Mucosa of rectum (tissue), 2 donors: ENCODE results near the gene KHK.
A peak's percentile ranks its signal among the peaks of the same experiment; 100 is the strongest.

Source experiments
- H3K27ac ChIP-seq, 2 donors: one replicate each; pipeline ENCODE4 v1.7.0; 2013; ENCODE audit warnings: inconsistent platforms in 2 of 2, low read depth in 2 of 2, low read length in 2 of 2
- H3K27me3 ChIP-seq, 2 donors: one replicate each; pipeline ENCODE4 v1.7.0; 2013; ENCODE audit warnings: low read length in 2 of 2; ENCODE audit not compliant: control insufficient read depth in 2 of 2, insufficient read depth in 2 of 2
- H3K36me3 ChIP-seq, 2 donors: one replicate each; pipeline ENCODE4 v1.7.0; 2013; ENCODE audit warnings: low read length in 2 of 2; ENCODE audit not compliant: control insufficient read depth in 2 of 2, insufficient read depth in 2 of 2
- H3K4me1 ChIP-seq, 2 donors: one replicate each; pipeline ENCODE4 v1.7.0; 2013; ENCODE audit warnings: low read length in 2 of 2, mild to moderate bottlenecking in 1 of 2; ENCODE audit not compliant: control insufficient read depth in 2 of 2, insufficient read depth in 2 of 2
- H3K4me3 ChIP-seq, 2 donors: one replicate each; pipeline ENCODE4 v1.7.0; 2013; ENCODE audit warnings: low read length in 2 of 2
- H3K9ac ChIP-seq, 2 donors: one replicate each; pipeline ENCODE4 v1.7.0; 2013; ENCODE audit warnings: low read length in 2 of 2, low read depth in 1 of 2, mild to moderate bottlenecking in 1 of 2
- H3K9me3 ChIP-seq, 2 donors: one replicate each; pipeline ENCODE4 v1.7.0; 2013; ENCODE audit warnings: low read length in 2 of 2; ENCODE audit not compliant: control insufficient read depth in 2 of 2
- donor health status: healthy.
- donor health status: Normal muscosa, but diverticular disease.

KHK gene

GRCh38 chr2:27049422-27050280, 36.9 kb upstream of the KHK start:
- H3K9ac ChIP-seq, result peak overlapping the region; percentile 54 to 73
- no peaks in the 10 kb centered on the region for H3K27me3 ChIP-seq
- H3K4me3 ChIP-seq, result peak overlapping the region; percentile 78 to 87
- H3K4me1 ChIP-seq, result peaks cover 11 to 19% of the 10 kb centered on the region in 2 donors
- H3K27ac ChIP-seq, result peak overlapping the region; percentile 82 to 95
- H3K9me3 ChIP-seq, result no peaks in the 10 kb centered on the region
- H3K36me3 ChIP-seq, result peaks cover 7 to 8% of the 10 kb centered on the region in 2 donors

DNA sequence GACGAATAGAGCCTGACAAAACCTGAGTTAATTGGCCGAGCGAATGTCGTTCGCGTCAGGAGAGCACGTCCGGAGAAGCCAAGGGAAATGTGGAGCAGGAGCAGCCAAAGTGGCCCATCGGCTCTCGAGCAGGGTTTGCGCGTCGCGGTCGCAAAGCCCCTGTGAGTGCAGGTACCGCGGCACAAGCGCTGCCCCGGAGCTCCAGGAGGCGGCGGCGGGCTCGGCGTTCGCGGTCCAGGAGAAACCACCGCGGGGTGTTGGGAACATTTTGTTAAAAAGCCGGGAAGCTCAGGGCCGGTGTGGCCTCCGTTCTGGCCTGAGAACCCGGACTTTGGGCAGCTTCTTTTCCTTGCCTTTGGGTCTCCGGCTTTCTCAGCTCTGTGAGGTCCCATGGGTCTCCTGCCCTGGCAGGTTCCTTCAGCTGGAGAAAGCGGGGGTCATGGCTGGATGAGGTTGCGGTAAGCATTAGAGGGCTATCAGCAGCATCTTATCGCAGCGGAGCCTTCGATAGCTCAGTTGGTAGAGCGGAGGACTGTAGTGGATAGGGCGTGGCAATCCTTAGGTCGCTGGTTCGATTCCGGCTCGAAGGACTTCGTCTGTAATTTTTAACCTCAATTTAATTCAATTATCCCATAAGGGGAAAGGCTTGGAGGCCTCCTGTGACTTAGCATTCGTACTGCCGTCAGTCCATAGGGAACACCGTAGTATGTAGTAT, 36.1 kb upstream of the KHK start:
- peak overlapping the region; percentile 54 to 73 for H3K9ac ChIP-seq
- peak overlapping the region; percentile 82 to 95 for H3K27ac ChIP-seq
- H3K4me3 ChIP-seq, result peak overlapping the region; percentile 78 to 87
- H3K36me3 ChIP-seq, result peaks cover 14% of the 10 kb centered on the region in 2 donors
- H3K9me3 ChIP-seq, result no peaks in the 10 kb centered on the region
- no peaks in the 10 kb centered on the region for H3K27me3 ChIP-seq
- peaks cover 11 to 19% of the 10 kb centered on the region in 2 donors for H3K4me1 ChIP-seq

DNA sequence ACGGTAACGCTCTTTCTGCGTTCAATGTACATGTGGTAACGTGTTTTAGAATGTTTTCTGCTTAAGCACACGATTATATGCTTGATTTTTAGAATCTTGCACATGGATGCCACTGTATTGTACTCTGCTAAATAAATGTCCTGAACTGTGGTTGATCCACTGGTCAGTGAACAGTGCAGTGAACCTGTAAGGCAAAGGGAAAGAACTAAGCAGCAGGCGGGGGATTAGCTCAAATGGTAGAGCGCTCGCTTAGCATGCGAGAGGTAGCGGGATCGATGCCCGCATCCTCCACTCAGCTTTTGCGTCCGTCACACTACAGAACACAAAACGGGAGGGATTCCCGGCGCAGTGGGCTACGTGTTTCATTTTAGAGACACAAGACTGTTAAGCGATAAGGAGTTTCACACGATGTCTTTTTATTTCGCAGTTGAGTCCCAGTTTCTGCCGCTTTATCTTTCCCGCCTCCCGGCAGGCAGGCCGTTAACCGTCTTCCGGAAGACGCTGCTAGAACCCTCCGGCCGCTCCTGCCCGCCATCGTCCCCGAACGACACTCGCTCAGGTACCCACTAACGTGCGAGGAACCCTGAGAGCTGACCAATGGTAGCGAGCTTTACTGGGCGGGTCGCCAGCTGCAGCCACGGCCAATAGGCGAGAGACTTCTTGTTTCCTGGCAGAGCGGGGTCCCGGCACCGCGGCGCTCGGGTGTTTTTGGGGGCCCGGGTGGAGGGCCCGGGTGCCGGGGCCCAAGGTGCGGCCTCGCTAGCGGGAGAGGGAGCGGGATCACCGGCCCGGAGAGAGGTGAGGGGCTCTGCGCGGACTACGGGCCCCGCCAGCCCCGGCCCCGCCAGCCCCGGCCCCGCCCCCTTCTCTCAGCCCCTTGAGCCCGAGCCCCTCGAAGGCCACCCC, 35.3 kb upstream of the KHK start, which contains the start of gene AGBL5:
Gene AGBL5, plus strand, starts transcription at position 673 of the 906 bp plus-strand sequence. CDS start 1,291 bp downstream, outside the sequence.
- H3K4me3 ChIP-seq, result peak within 1 kb of the TSS; percentile 82 to 87
- no peaks in the 10 kb centered on the region for H3K9me3 ChIP-seq
- H3K9ac ChIP-seq, result peak within 1 kb of the TSS; percentile 70 to 73
- peaks cover 22 to 23% of the 10 kb centered on the region in 2 donors for H3K36me3 ChIP-seq
- H3K4me1 ChIP-seq, result peaks cover 11 to 19% of the 10 kb centered on the region in 2 donors
- H3K27me3 ChIP-seq, result no peaks in the 10 kb centered on the region
- H3K27ac ChIP-seq, result peak within 1 kb of the TSS; percentile 82 to 95

- peak overlapping the region; percentile 70 to 73 for H3K9ac ChIP-seq
- no peaks in the 10 kb centered on the region for H3K9me3 ChIP-seq
- peak overlapping the region; percentile 82 to 87 for H3K4me3 ChIP-seq
- no peaks in the 10 kb centered on the region for H3K27me3 ChIP-seq
- peaks cover 26 to 27% of the 10 kb centered on the region in 2 donors for H3K36me3 ChIP-seq
- H3K4me1 ChIP-seq, result peaks cover 11 to 19% of the 10 kb centered on the region in 2 donors
- peak overlapping the region; percentile 28 to 82 for H3K27ac ChIP-seq
These were observed 34.5 kb upstream of the KHK start for GRCh38 chr2:27051902-27052645.

DNA sequence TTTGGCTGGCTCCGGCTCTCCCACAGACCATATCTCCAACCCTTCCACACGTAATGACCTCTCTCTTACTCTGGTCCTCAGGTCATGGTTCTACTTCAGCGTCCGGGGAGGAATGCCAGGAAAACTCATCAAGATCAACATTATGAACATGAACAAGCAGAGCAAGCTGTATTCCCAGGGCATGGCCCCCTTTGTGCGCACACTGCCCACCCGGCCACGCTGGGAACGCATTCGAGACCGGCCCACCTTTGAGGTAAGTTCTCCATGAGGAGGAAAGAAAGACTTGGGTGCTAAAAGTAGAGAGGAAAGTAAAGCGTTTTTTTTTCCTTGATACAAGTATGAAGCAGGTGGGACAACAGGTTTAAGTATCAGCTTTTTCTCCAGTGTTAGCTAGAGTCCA, 33.3 kb upstream of the KHK start:
- Histone ChIP-seq H3K27me3 (no peaks in the 10 kb centered on the region), H3K9me3 (no peaks in the 10 kb centered on the region), H3K9ac (no peak overlapping the region), H3K4me1 (peaks cover 11 to 19% of the 10 kb centered on the region in 2 donors), H3K36me3 (peaks cover 28 to 31% of the 10 kb centered on the region in 2 donors), H3K27ac (no peak overlapping the region), H3K4me3 (no peak overlapping the region)

GRCh38 chr2:27053776-27054175, 32.8 kb upstream of the KHK start:
- Histone ChIP-seq H3K9ac (no peak overlapping the region), H3K4me1 (peaks cover 11 to 19% of the 10 kb centered on the region in 2 donors), H3K27ac (no peak overlapping the region), H3K27me3 (no peaks in the 10 kb centered on the region), H3K36me3 (peaks cover 31% of the 10 kb centered on the region in 2 donors), H3K9me3 (no peaks in the 10 kb centered on the region), H3K4me3 (no peak overlapping the region)

GRCh38 chr2:27054721-27055120, 31.9 kb upstream of the KHK start:
- H3K4me3 ChIP-seq, result no peak overlapping the region
- no peaks in the 10 kb centered on the region for H3K9me3 ChIP-seq
- peaks cover 34 to 35% of the 10 kb centered on the region in 2 donors for H3K36me3 ChIP-seq
- H3K27ac ChIP-seq, result no peak overlapping the region
- no peaks in the 10 kb centered on the region for H3K27me3 ChIP-seq
- H3K4me1 ChIP-seq, result peaks cover 5 to 13% of the 10 kb centered on the region in 2 donors
- no peak overlapping the region for H3K9ac ChIP-seq

GRCh38 chr2:27057184-27057583, 29.4 kb upstream of the KHK start:
- no peaks in the 10 kb centered on the region for H3K27me3 ChIP-seq
- H3K9me3 ChIP-seq, result no peaks in the 10 kb centered on the region
- H3K4me3 ChIP-seq, result no peak overlapping the region
- no peak overlapping the region for H3K27ac ChIP-seq
- peaks cover under 1 to 2% of the 10 kb centered on the region in 2 donors for H3K4me1 ChIP-seq
- no peak overlapping the region for H3K9ac ChIP-seq
- H3K36me3 ChIP-seq, result peaks cover 40% of the 10 kb centered on the region in 2 donors

- no peak overlapping the region for H3K4me3 ChIP-seq
- no peaks in the 10 kb centered on the region for H3K9me3 ChIP-seq
- H3K27me3 ChIP-seq, result no peaks in the 10 kb centered on the region
- no peaks in the 10 kb centered on the region for H3K4me1 ChIP-seq
- peaks cover 44% of the 10 kb centered on the region in 2 donors for H3K36me3 ChIP-seq
- H3K9ac ChIP-seq, result no peak overlapping the region
- H3K27ac ChIP-seq, result no peak overlapping the region
These were observed 28.4 kb upstream of the KHK start for GRCh38 chr2:27058210-27058609.
